PC-9 (cell line): ENCODE results near the gene ARFGAP3.

Experiments used
- EZH2 ChIP-seq: fragments of 200-600 bp; sonication (generic); IDR thresholded peaks from 2 replicates; pipeline ENCODE4 v1.8.0; 2017; ENCODE audit warnings: antibody characterized with exemption, low read depth
- TF ChIP-seq, protein P1 (sequence below): fragments of 200-600 bp; sonication (generic); conservative IDR thresholded peaks from 2 replicates; pipeline ENCODE4 v1.6.1; 2017; ENCODE audit warnings: mixed run types, antibody characterized with exemption, mild to moderate bottlenecking, moderate library complexity

DNA sequence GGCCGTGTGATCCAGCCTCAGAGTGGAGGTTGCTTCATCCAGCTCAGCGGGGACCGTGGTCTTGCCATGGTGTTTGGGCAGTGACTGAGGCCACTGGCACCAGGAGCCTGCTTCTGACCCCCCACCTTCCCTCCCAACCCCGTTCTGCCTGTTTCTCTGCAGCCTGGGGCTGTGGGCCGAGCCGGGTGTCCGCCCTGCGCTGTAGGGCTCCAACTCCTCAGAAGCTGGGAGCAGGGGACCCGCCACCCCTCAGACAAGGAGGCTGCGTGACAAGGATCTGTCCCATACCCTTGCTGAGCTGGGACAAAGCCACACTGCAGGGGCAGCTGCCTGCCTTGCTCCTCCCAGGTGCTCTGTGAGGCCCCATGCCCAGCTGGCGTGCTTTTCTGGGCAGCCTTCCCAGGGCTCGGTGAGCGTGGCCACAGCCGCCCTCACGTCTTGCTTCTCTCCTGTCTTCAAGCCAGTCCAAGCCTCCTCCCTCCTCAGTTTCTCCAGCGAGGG, 11.7 kb upstream of the ARFGAP3 start:
- TF ChIP-seq, protein P1, sequence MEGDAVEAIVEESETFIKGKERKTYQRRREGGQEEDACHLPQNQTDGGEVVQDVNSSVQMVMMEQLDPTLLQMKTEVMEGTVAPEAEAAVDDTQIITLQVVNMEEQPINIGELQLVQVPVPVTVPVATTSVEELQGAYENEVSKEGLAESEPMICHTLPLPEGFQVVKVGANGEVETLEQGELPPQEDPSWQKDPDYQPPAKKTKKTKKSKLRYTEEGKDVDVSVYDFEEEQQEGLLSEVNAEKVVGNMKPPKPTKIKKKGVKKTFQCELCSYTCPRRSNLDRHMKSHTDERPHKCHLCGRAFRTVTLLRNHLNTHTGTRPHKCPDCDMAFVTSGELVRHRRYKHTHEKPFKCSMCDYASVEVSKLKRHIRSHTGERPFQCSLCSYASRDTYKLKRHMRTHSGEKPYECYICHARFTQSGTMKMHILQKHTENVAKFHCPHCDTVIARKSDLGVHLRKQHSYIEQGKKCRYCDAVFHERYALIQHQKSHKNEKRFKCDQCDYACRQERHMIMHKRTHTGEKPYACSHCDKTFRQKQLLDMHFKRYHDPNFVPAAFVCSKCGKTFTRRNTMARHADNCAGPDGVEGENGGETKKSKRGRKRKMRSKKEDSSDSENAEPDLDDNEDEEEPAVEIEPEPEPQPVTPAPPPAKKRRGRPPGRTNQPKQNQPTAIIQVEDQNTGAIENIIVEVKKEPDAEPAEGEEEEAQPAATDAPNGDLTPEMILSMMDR = no peak
- TF ChIP-seq EZH2 = no peak
